Stimulated activated memory B cell treated with anti-CD40 and anti-IgM and Interleukin-4, amounts not matched to agents 10 μg/mL and 1 μg/mL and 100 μg/mL, for 72 hours (primary cell): ENCODE data around the gene CERK.

Experiments used
- ATAC-seq: fragments of 150-1000 bp; cut with Tn5 transposase; 2 replicates; pipeline ENCODE4 v1.10.0; 2021
- H3K27ac Mint-ChIP-seq: one replicate; pipeline ENCODE4 v1.8.0; 2022; ENCODE audit warnings: mild to moderate bottlenecking, mixed read lengths
- H3K27me3 Mint-ChIP-seq: one replicate; pipeline ENCODE4 v1.8.0; 2022; ENCODE audit warnings: mixed read lengths
- H3K36me3 Mint-ChIP-seq: one replicate; pipeline ENCODE4 v1.8.0; 2022; ENCODE audit warnings: mixed read lengths
- H3K4me1 Mint-ChIP-seq: one replicate; pipeline ENCODE4 v1.8.0; 2022; ENCODE audit warnings: mixed read lengths
- H3K4me3 Mint-ChIP-seq: one replicate; pipeline ENCODE4 v1.8.0; 2022; ENCODE audit warnings: mild to moderate bottlenecking, moderate library complexity, mixed read lengths
- H3K9me3 Mint-ChIP-seq: one replicate; pipeline ENCODE4 v1.8.0; 2022; ENCODE audit warnings: mixed read lengths

CERK gene

DNA sequence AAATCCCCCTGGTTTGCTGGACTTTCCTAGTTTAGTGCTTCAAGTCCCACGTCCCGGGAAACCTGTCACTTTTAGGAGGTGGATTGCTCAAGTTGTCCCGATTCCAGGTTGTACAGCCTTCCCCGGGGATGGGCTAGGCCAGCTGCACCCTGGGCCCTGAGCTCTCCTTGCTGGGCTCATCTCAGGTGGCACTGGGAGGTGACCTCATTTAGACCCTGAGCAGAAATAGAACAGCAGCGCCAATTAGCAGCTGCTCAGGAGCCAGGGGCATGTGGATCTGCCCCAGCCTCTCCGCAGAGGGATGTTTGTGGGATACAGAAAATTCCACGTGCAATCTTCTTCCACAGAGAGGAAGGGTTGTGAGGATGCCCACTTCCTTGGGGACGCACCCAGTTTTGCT is 9.6 kb upstream of the CERK start:
- peaks cover 5% of the 10 kb centered on the region for H3K9me3 Mint-ChIP-seq
- H3K36me3 Mint-ChIP-seq, result peaks cover 6% of the 10 kb centered on the region
- H3K4me1 Mint-ChIP-seq, result peaks cover 32% of the 10 kb centered on the region
- no peak for ATAC-seq
- H3K27me3 Mint-ChIP-seq, result peaks cover 31% of the 10 kb centered on the region
- H3K27ac Mint-ChIP-seq, result no peak overlapping the region
- H3K4me3 Mint-ChIP-seq, result no peak overlapping the region

DNA sequence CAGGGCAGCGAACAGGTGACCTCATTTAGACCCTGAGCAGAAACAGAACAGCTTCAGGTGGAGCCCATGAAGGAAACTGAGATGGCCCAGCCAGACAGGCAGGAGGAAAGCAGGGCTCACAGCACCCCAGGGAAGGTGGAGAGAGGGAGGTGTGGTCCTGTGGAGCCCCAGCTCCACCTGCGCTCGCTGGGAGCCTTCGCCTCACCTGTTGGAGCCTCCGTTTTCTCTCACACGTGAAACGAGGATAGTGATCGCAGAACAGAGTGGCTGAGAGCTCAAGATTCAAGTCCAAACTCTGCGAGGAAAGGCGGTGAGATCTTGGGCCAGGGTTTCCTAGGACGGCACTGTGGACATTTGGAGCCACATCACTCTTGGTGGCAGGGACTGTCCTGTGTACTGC is 8.6 kb upstream of the CERK start:
- H3K36me3 Mint-ChIP-seq, result peaks cover 7% of the 10 kb centered on the region
- H3K27ac Mint-ChIP-seq, result no peak overlapping the region
- no peak overlapping the region for H3K4me3 Mint-ChIP-seq
- peaks cover 5% of the 10 kb centered on the region for H3K9me3 Mint-ChIP-seq
- ATAC-seq, result no peak
- peaks cover 31% of the 10 kb centered on the region for H3K4me1 Mint-ChIP-seq
- H3K27me3 Mint-ChIP-seq, result peaks cover 30% of the 10 kb centered on the region

DNA sequence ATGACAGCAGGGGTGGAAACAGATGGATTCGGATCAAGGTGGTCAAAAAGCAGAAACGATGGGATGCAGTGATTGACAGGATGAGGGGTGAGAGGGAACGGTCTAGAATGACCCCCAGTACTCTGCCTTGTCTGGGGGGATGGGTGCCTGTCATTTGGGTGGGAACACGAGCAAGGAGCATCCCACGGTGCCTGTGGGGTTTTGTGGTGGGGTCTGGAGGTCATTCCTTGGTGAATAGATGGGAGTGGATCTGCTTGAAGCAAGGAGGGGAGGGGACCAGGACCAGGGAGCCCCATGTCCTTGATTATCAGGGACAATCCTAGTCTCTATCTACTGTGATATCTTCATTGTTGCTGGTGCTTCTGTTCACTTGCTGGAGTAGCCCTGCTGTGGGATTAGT is 8.1 kb upstream of the CERK start:
- H3K27me3 Mint-ChIP-seq, result peaks cover 26% of the 10 kb centered on the region
- no peak for ATAC-seq
- H3K4me3 Mint-ChIP-seq, result no peak overlapping the region
- H3K27ac Mint-ChIP-seq, result no peak overlapping the region
- peaks cover 7% of the 10 kb centered on the region for H3K36me3 Mint-ChIP-seq
- peaks cover 5% of the 10 kb centered on the region for H3K9me3 Mint-ChIP-seq
- peaks cover 27% of the 10 kb centered on the region for H3K4me1 Mint-ChIP-seq

DNA sequence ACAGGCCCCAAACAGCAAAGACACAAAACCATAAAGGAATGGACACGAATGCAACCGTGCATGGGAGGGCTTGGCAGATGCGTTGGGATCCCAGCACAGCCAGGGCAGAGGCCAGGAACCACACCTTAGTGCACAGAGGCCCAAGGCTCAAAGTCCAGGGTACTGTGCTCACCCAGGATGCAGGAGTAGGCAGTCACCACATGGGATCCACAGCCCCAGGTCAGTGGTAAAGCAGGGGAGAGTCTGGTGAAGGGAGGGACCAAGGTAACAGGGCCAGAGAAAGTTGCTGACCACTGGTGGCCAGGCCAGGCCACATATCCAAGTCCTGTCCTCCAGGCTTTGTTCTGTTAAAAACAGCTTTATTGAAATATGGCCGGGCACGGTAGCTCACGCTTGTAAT is 6.5 kb upstream of the CERK start:
- peaks cover 12% of the 10 kb centered on the region for H3K27me3 Mint-ChIP-seq
- peaks cover 7% of the 10 kb centered on the region for H3K36me3 Mint-ChIP-seq
- peaks cover 5% of the 10 kb centered on the region for H3K9me3 Mint-ChIP-seq
- H3K4me1 Mint-ChIP-seq, result peaks cover 18% of the 10 kb centered on the region
- no peak for ATAC-seq
- no peak overlapping the region for H3K4me3 Mint-ChIP-seq
- no peak overlapping the region for H3K27ac Mint-ChIP-seq

GRCh38 chr22:46742576-46743221 is 4.6 kb upstream of the CERK start:
- peaks cover 17% of the 10 kb centered on the region for H3K4me1 Mint-ChIP-seq
- H3K27ac Mint-ChIP-seq, result no peak overlapping the region
- no peak for ATAC-seq
- H3K36me3 Mint-ChIP-seq, result peaks cover 7% of the 10 kb centered on the region
- no peaks in the 10 kb centered on the region for H3K27me3 Mint-ChIP-seq
- peaks cover 5% of the 10 kb centered on the region for H3K9me3 Mint-ChIP-seq
- no peak overlapping the region for H3K4me3 Mint-ChIP-seq

GRCh38 chr22:46741974-46742519 is 4.0 kb upstream of the CERK start:
- no peak overlapping the region for H3K27ac Mint-ChIP-seq
- H3K36me3 Mint-ChIP-seq, result peaks cover 7% of the 10 kb centered on the region
- peaks cover 23% of the 10 kb centered on the region for H3K4me1 Mint-ChIP-seq
- H3K27me3 Mint-ChIP-seq, result no peaks in the 10 kb centered on the region
- no peak overlapping the region for H3K4me3 Mint-ChIP-seq
- peaks cover 5% of the 10 kb centered on the region for H3K9me3 Mint-ChIP-seq
- no peak for ATAC-seq

GRCh38 chr22:46740910-46741780 is 3.1 kb upstream of the CERK start:
- peaks cover 32% of the 10 kb centered on the region for H3K4me1 Mint-ChIP-seq
- H3K36me3 Mint-ChIP-seq, result peaks cover 7% of the 10 kb centered on the region
- H3K9me3 Mint-ChIP-seq, result peaks cover 5% of the 10 kb centered on the region
- H3K27me3 Mint-ChIP-seq, result no peaks in the 10 kb centered on the region
- H3K27ac Mint-ChIP-seq, result peak overlapping the region; percentile 15
- no peak overlapping the region for H3K4me3 Mint-ChIP-seq
- no peak for ATAC-seq

DNA sequence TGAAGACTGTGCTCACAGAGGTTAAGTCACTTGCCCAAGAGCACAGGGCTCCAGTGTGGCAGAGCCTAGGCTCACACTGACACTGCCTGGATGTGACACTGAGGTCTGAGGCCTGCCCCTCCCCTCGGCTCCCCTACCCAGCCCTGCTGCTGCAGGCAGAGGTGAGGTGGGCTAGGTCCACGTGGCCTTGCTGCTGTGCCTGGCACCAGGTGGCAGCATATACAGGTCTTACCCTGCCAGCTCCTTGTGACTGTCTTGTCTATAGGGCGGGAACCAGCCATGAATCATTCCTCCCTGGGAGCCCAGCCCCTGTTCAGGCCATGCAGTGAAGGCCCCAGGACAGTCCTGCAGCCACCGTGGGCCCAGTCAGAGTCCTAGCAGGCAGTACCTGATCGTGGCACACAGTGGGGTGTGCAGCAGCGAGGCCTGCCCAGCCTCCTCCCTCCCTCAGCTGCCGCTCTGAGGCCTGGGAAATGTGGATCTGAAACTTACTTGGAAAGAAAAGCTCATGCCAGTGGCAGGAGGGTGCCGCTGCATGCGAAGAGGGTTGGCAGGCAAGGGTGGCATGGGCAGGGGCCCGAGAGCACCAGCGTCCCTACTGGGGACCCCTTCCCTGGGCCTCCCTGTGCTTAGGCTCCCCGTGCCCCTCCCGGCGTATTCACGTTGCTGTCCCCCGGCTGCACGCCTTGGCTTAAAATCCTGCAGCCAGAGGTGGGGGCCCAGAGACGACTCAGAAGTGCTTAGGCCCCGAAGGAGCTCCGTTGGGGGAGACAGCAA is 1.2 kb upstream of the CERK start:
- Mint-ChIP-seq H3K9me3 (peaks cover 5% of the 10 kb centered on the region), H3K4me1 (peaks cover 50% of the 10 kb centered on the region), H3K27ac (no peak overlapping the region), H3K36me3 (peaks cover 7% of the 10 kb centered on the region), H3K4me3 (peak overlapping the region; percentile 45), H3K27me3 (no peaks in the 10 kb centered on the region)
- no peak for ATAC-seq

GRCh38 chr22:46738647-46739093 is 618 bp upstream of the CERK start:
- Mint-ChIP-seq H3K4me3 (peak overlapping the region; percentile 45), H3K27ac (no peak overlapping the region), H3K9me3 (peaks cover 5% of the 10 kb centered on the region), H3K36me3 (peaks cover 7% of the 10 kb centered on the region), H3K4me1 (peaks cover 56% of the 10 kb centered on the region), H3K27me3 (no peaks in the 10 kb centered on the region)
- no peak for ATAC-seq

DNA sequence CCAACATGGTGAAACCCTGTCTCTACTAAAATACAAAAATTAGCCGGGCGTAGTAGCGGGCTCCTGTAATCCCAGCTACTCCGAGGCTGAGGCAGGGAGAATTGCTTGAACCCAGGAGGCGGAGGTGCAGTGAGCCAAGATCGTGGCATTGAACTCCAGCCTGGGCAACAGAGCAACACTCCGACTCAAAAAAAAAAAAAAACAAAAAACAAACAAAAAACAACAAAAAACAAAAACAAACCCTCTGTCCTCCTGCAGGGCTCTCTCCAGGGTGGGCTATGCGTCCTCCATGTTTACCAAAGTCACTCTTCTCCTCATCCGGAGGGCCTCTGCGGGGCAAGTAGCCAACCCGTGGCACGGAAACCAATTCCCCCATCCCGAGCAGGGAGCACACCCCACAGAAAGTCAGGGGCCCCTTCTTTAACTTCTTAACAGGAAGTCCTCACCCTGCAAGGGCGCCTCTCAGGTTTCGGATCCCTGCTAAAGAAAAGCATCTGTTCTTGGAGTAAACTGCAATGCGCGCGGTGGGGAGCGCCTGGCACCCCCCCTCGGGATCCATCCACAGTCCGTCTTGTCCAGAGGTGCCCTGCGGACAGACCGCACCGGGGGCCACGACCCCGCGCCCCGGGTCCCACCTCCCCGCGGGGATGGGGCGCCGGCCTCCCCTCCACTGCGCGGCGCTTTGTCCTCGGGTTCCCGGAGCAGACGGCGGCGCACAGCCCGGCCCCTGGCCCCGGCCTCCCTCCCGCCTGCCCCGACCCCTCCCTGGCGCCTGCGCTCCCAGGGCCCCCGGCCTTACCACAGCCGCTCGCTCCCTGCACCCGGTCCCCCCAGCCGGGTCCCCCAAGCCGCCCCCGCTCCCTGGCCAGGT is 712 bp downstream of the CERK start:
- peak overlapping the region; percentile 77 for H3K27ac Mint-ChIP-seq
- H3K27me3 Mint-ChIP-seq, result no peaks in the 10 kb centered on the region
- H3K36me3 Mint-ChIP-seq, result no peaks in the 10 kb centered on the region
- H3K4me3 Mint-ChIP-seq, result peak overlapping the region; percentile 87
- no peaks in the 10 kb centered on the region for H3K9me3 Mint-ChIP-seq
- ATAC-seq, result peak; percentile 58
- H3K4me1 Mint-ChIP-seq, result peaks cover 57% of the 10 kb centered on the region

DNA sequence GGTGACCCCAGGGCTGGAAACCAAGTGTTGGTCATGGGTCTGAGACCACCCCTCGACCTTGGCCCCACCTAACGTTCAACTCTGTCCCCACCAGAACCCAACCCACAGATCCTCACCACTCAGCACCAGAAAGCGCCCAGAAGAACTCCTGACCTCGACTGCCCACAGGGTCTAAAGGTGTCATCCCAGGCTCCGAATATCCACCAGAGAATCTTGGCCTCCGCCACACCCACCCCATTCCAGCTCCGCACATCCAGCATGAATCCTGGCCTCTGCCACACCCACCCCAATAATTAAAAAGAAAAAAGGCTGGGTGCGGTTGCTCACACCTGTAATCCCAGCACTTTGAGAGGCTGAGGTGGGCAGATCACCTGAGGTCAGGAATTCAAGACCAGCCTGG is 1.3 kb downstream of the CERK start:
- Mint-ChIP-seq H3K4me3 (peak overlapping the region; percentile 87), H3K36me3 (peaks cover 4% of the 10 kb centered on the region), H3K27ac (peak overlapping the region; percentile 77), H3K27me3 (no peaks in the 10 kb centered on the region), H3K9me3 (no peaks in the 10 kb centered on the region), H3K4me1 (peaks cover 58% of the 10 kb centered on the region)
- ATAC-seq, result no peak

GRCh38 chr22:46735747-46736608 is 2.1 kb downstream of the CERK start:
- peak overlapping the region; percentile 77 for H3K27ac Mint-ChIP-seq
- peaks cover 64% of the 10 kb centered on the region for H3K4me1 Mint-ChIP-seq
- H3K9me3 Mint-ChIP-seq, result no peaks in the 10 kb centered on the region
- H3K27me3 Mint-ChIP-seq, result no peaks in the 10 kb centered on the region
- peaks cover 10% of the 10 kb centered on the region for H3K36me3 Mint-ChIP-seq
- no peak for ATAC-seq
- H3K4me3 Mint-ChIP-seq, result peak overlapping the region; percentile 87

DNA sequence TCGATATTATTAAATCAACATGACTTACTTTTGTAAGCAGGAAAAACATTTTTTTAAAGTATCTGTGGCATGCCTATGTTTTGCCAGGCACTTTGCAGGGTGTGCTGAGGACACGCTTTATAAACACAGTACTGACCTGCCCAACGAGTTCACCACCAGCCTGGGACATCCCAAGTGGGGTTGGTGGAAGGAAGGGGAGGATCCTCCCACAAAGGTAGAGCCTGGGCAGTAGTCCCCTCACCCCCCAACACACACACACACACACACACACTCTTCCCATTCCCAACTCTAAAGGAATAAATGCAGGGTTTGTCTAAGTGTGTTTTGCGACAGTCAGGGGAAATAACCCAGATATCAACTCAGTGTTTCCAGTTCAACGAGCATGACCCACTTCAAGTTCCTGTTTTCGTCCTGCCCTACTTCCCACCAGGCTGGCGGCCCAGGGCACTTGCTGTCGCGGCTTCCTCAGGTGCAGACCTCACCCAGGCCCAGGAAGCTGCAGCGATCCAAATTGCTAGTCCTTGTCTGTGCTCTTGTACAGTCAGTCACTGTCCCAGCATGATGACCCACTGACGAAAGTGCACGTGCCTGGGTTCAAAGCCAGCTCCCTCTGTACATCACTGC is 3.1 kb downstream of the CERK start:
- H3K9me3 Mint-ChIP-seq, result no peaks in the 10 kb centered on the region
- H3K4me1 Mint-ChIP-seq, result peaks cover 67% of the 10 kb centered on the region
- H3K4me3 Mint-ChIP-seq, result peak overlapping the region; percentile 66
- H3K36me3 Mint-ChIP-seq, result peaks cover 10% of the 10 kb centered on the region
- peak overlapping the region; percentile 60 for H3K27ac Mint-ChIP-seq
- no peaks in the 10 kb centered on the region for H3K27me3 Mint-ChIP-seq
- ATAC-seq, result peak; percentile 83
